Peyer's patch (tissue), 4 donors: ENCODE results near the gene NIT1. TPM values are rescaled to one million over a fixed set of nuclear protein-coding genes. Genes with fewer than 3 reads are reported as not detected.

Experiments used
- DNase-seq, 3 donors: peaks; one replicate each; pipeline ENCODE4 v3.0.0-alpha.2; 2017 to 2019
- H3K27ac ChIP-seq, 4 donors: fragments of 200-600 bp; sonication (generic); one replicate each; pipeline ENCODE4 v1.5.1; 2016 to 2019
- H3K27me3 ChIP-seq, 2 donors: fragments of 200-600 bp; sonication (generic); one replicate each; pipeline ENCODE4 v1.5.1; 2019
- H3K36me3 ChIP-seq, 3 donors: fragments of 200-600 bp; sonication (generic); one replicate each; pipeline ENCODE4 v1.5.1; 2016 to 2019
- H3K4me1 ChIP-seq, 4 donors: fragments of 200-600 bp; sonication (generic); one replicate each; pipeline ENCODE4 v1.5.1; 2016 to 2019
- H3K4me3 ChIP-seq, 4 donors: fragments of 200-600 bp; sonication (generic); 1 replicate in 3 of 4; 2 replicates in 1 of 4; pipeline ENCODE4 v1.5.1; 2016 to 2019; ENCODE audit warnings: mild to moderate bottlenecking in 1 of 4
- H3K9me3 ChIP-seq, 4 donors: fragments of 200-600 bp; sonication (generic); one replicate each; pipeline ENCODE4 v1.5.1; 2016 to 2019; ENCODE audit warnings: mild to moderate bottlenecking in 1 of 4
- POLR2A ChIP-seq, 2 donors: fragments of 450-650 bp; IDR thresholded peaks; one replicate each; pipeline ENCODE4 v1.5.1; 2017; ENCODE audit warnings: antibody characterized with exemption in 2 of 2, mild to moderate bottlenecking in 2 of 2, moderate library complexity in 2 of 2
- total RNA-seq, 4 donors: library from RNA; depleted of rRNA; stranded (reverse); fragments of >200 nt; gene quantifications; one replicate each; pipeline ENCODE4 v1.1.0, GENCODE V29; 2016
- TF ChIP-seq, protein P1 (sequence below), 6 experiments: fragments of 450-650 bp in 4 of 6; fragments of 200-600 bp in 2 of 6; sonication (generic) in 1 of 6; IDR thresholded peaks; one replicate each; pipeline ENCODE4 v1.5.1; 2017 to 2019; ENCODE audit warnings: antibody characterized with exemption in 6 of 6, mild to moderate bottlenecking in 3 of 6, moderate library complexity in 1 of 6

The NIT1 gene
- total RNA-seq, 4 donors from 2014 or later = 54.5 to 148 (median 120) TPM

DNA sequence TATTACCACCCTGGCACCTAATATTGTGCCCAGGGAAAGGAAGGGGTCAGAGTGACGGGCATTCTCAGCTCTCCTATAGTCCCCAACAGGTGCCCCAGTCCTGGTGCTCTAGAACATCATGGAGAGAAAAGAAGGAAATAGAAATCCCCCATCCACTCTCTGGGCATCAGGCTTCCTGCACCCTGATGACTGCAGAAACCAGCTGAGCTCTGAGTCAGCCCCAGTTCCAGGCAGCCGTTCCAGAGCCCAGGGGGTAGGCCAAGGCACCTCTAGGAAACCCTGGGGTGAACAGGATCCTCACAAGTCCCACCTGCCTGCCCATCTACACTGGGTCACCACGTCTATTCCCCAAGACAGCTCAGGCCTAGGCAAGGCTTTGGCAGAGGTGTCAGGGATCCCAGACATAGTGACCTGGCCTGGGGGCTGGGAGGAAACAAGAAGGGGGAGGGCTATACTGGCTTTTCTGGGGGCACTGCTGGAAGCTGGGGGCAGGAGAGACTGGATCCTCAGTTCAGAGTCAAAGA lies 29.3 kb upstream of the NIT1 start:
- no peaks in the 10 kb centered on the region for H3K9me3 ChIP-seq
- TF ChIP-seq POLR2A (IDR thresholded peaks at IDR 0.05) = no peak
- TF ChIP-seq, protein P1, sequence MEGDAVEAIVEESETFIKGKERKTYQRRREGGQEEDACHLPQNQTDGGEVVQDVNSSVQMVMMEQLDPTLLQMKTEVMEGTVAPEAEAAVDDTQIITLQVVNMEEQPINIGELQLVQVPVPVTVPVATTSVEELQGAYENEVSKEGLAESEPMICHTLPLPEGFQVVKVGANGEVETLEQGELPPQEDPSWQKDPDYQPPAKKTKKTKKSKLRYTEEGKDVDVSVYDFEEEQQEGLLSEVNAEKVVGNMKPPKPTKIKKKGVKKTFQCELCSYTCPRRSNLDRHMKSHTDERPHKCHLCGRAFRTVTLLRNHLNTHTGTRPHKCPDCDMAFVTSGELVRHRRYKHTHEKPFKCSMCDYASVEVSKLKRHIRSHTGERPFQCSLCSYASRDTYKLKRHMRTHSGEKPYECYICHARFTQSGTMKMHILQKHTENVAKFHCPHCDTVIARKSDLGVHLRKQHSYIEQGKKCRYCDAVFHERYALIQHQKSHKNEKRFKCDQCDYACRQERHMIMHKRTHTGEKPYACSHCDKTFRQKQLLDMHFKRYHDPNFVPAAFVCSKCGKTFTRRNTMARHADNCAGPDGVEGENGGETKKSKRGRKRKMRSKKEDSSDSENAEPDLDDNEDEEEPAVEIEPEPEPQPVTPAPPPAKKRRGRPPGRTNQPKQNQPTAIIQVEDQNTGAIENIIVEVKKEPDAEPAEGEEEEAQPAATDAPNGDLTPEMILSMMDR (IDR thresholded peaks at IDR 0.05) = no peak
- no peak overlapping the region for H3K27ac ChIP-seq
- no peaks in the 10 kb centered on the region for H3K36me3 ChIP-seq
- peaks cover 0 to 10% (median 0%) of the 10 kb centered on the region in 4 donors for H3K4me1 ChIP-seq
- H3K27me3 ChIP-seq = no peaks in the 10 kb centered on the region
- peak in 1 of 3 donors; percentile 45 for DNase-seq
- H3K4me3 ChIP-seq = peak overlapping the region in 1 of 4 donors; percentile 0

DNA sequence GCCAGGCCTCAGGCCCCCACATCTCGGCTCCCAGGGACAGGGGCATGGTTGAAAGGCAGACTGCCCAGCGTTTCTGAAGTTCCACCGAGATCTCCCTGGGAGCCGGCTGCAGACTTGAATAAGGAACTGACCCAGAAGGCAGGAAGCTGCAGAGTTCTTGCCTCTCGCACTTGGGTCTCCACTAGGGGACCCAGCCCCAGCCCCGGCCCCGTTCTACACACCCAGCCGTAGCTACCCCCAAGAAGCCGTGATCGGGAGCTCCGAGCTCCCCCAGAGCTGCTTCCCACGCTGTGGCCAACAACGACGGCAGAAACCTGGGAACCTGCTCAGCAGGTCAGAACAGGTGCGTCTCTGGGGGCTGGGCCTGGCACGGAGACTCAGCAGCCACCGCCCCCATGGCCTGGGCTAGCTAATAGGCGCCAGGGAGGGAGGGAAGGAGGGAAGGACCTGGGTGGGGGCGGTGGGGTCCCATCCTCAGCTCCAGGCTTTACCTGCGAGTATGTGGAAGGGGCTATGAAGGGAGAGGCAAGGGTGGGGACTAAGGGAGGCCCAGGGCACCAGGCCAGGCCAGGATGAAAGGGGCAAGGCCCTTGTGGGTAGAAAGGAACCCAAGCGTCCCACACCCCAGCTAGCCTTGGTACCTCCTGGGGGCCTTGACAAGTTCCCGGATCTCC lies 28.5 kb upstream of the NIT1 start, which contains the start of gene NECTIN4:
TSS of gene NECTIN4 (minus strand) at position 308 of the 674 bp plus-strand sequence. CDS start at position 46, 262 bp downstream.
- peak within 1 kb of the TSS in 2 of 4 donors; percentile 0 to 18 for H3K4me3 ChIP-seq
- no peaks in the 10 kb centered on the region for H3K36me3 ChIP-seq
- no peaks in the 10 kb centered on the region for H3K27me3 ChIP-seq
- no peak within 1 kb of the TSS for H3K27ac ChIP-seq
- peaks cover 0 to 8% (median 0%) of the 10 kb centered on the region in 4 donors for H3K4me1 ChIP-seq
- TF ChIP-seq POLR2A (IDR thresholded peaks at IDR 0.05) = peak in 1 of 2 donors; percentile 25
- TF ChIP-seq, protein P1 (IDR thresholded peaks at IDR 0.05) = no peak
- H3K9me3 ChIP-seq = no peaks in the 10 kb centered on the region
- peak in 2 of 3 donors; percentile 66 to 75 for DNase-seq

DNA sequence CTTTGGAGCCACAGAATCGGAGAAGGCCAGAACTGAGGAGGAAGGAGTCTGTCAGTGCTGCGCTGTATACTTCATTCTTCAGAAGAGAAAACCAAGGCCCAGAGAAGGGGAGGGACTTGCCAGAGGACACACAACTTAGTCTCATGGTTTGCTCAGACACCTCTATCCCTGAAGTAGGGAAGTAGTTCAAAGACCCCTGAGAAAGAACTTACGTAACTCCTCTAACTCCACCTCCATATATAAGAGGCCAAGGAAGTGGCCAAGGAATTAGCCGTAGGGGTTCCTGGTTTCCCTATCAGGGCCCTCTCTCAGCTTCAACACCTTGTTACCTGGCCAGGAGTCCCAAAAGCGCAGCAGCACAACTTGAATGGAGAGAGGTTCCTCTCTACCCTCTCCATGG lies 28.0 kb upstream of the NIT1 start:
- Histone ChIP-seq H3K36me3 (no peaks in the 10 kb centered on the region), H3K4me3 (no peak overlapping the region), H3K4me1 (peaks cover 0 to 8% (median 0%) of the 10 kb centered on the region in 4 donors), H3K9me3 (no peaks in the 10 kb centered on the region), H3K27me3 (no peaks in the 10 kb centered on the region), H3K27ac (no peak overlapping the region)
- DNase-seq = peak in 1 of 3 donors; percentile 7
- TF ChIP-seq, protein P1 (IDR thresholded peaks at IDR 0.05) = no peak

DNA sequence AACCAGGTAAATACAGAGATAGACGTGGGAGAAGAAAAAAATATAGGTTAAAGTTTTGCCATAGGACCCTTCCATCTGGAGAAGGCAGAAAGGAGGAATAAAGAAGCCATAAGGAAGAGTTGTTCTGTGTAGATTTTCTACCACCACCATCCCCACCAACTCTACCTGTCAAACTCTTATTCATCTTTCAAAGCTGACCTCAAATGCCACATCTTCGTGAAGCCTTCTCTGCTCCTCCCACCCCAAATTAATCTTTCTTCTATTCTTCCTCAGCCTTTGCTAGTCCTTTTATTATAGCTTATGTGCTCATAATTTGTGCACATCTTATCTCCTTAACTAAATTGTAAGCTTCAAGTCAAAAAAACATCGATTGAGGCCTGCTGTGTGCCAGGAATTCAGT lies 27.3 kb upstream of the NIT1 start:
- no peak for DNase-seq
- Histone ChIP-seq H3K27ac (no peak overlapping the region), H3K4me3 (no peak overlapping the region), H3K27me3 (no peaks in the 10 kb centered on the region), H3K4me1 (peaks cover 0 to 8% (median 0%) of the 10 kb centered on the region in 4 donors), H3K9me3 (no peaks in the 10 kb centered on the region), H3K36me3 (no peaks in the 10 kb centered on the region)
- TF ChIP-seq, protein P1 (IDR thresholded peaks at IDR 0.05) = no peak
- TF ChIP-seq POLR2A (IDR thresholded peaks at IDR 0.05) = no peak

DNA sequence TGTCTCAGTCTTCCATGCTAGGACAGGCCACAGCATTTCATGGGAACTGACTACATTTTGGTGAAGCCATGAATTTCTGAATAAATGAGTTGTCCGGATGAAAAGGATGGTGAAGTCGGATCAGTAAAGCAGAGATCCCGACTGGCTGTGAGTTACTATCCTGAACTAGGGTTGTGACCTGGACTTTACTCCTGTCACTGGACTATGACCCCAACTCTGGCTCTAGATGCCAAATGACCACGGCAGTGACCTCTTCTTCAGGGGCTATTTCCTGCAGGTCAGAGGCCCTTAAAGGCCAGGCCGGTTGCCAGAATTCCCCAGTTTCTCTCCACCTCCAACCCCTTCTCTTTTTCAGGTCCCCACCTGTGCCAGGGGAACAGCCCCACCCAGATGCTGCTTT lies 26.8 kb upstream of the NIT1 start:
- no peak for TF ChIP-seq POLR2A (IDR thresholded peaks at IDR 0.05)
- TF ChIP-seq, protein P1 (IDR thresholded peaks at IDR 0.05) = no peak
- H3K9me3 ChIP-seq = no peaks in the 10 kb centered on the region
- H3K27ac ChIP-seq = no peak overlapping the region
- peak in 1 of 3 donors; percentile 42 for DNase-seq
- H3K4me1 ChIP-seq = peaks cover 0 to 8% (median 0%) of the 10 kb centered on the region in 4 donors
- no peaks in the 10 kb centered on the region for H3K36me3 ChIP-seq
- no peaks in the 10 kb centered on the region for H3K27me3 ChIP-seq
- H3K4me3 ChIP-seq = no peak overlapping the region
